Vagina (tissue), 2 donors: ENCODE measurements around the gene MAML2. TPM values are rescaled to one million over a fixed set of nuclear protein-coding genes. Genes with fewer than 3 reads are reported as not detected.

Source experiments
- DNase-seq, 2 donors: peaks; one replicate each; pipeline ENCODE4 v3.0.0-alpha.2; 2017; ENCODE audit errors: extremely low spot score in 2 of 2
- H3K27ac ChIP-seq: fragments of 200-600 bp; sonication (generic); one replicate; pipeline ENCODE4 v1.5.1; 2019
- H3K27me3 ChIP-seq: fragments of 200-600 bp; sonication (generic); one replicate; pipeline ENCODE4 v1.5.1; 2019
- H3K36me3 ChIP-seq, 2 donors: fragments of 200-600 bp; sonication (generic); one replicate each; pipeline ENCODE4 v1.5.1; 2017 to 2019
- H3K4me1 ChIP-seq: fragments of 200-600 bp; sonication (generic); one replicate; pipeline ENCODE4 v1.5.1; 2019
- H3K4me3 ChIP-seq, 2 donors: fragments of 200-600 bp; sonication (generic); 1 replicate in 1 of 2; 2 replicates in 1 of 2; pipeline ENCODE4 v1.5.1; 2016 to 2019
- H3K9me3 ChIP-seq: fragments of 200-600 bp; sonication (generic); one replicate; pipeline ENCODE4 v1.5.1; 2019
- CTCF ChIP-seq, 3 experiments: fragments of 450-650 bp in 2 of 3; fragments of 200-600 bp in 1 of 3; sonication (generic) in 1 of 3; IDR thresholded peaks; one replicate each; pipeline ENCODE4 v1.5.1; 2017 to 2019; ENCODE audit warnings: antibody characterized with exemption in 3 of 3, mild to moderate bottlenecking in 2 of 3, moderate library complexity in 2 of 3
- POLR2A ChIP-seq, 2 donors: fragments of 450-650 bp; IDR thresholded peaks; one replicate each; pipeline ENCODE4 v1.6.1; 2017; ENCODE audit warnings: antibody characterized with exemption in 2 of 2, mild to moderate bottlenecking in 2 of 2, moderate library complexity in 2 of 2
- POLR2AphosphoS5 ChIP-seq, 2 donors: sonication (generic); formaldehyde crosslinking; IDR thresholded peaks; one replicate each; pipeline ENCODE4 v1.9.0; 2017; ENCODE audit warnings: antibody characterized with exemption in 2 of 2, mild to moderate bottlenecking in 2 of 2, low read depth in 1 of 2; ENCODE audit not compliant: insufficient read depth in 1 of 2
- intact Hi-C: fragments of 100-400 bp; cut with DNase I; formaldehyde crosslinking; loops from one replicate; pipeline ENCODE4 v1.15.1; 2023
- total RNA-seq: library from RNA; depleted of rRNA; stranded (reverse); fragments of >200 nt; gene quantifications from one replicate; pipeline ENCODE4 v1.2.3, GENCODE V29; 2016

Gene MAML2
- total RNA-seq, 1 donor from 2014 or later, result 36.3 TPM

GRCh38 chr11:95961758-95962157 lies 381.2 kb downstream of the MAML2 start:
- DNase-seq, result no peak
- Histone ChIP-seq H3K36me3 (no peaks in the 10 kb centered on the region), H3K4me1 (no peaks in the 10 kb centered on the region), H3K9me3 (no peaks in the 10 kb centered on the region), H3K27ac (no peak overlapping the region), H3K27me3 (no peaks in the 10 kb centered on the region), H3K4me3 (no peak overlapping the region)
- TF ChIP-seq POLR2AphosphoS5 (IDR thresholded peaks at IDR 0.05; ENCODE audit: insufficient read depth in 1 of 2, low read depth in 1 of 2), result no peak
- no peak for TF ChIP-seq POLR2A (IDR thresholded peaks at IDR 0.05)
- TF ChIP-seq CTCF (IDR thresholded peaks at IDR 0.05), result no peak
- intact Hi-C loops, result no loop called here

GRCh38 chr11:95950905-95951304 lies 392.1 kb downstream of the MAML2 start:
- TF ChIP-seq POLR2A (IDR thresholded peaks at IDR 0.05) (no peak), CTCF (IDR thresholded peaks at IDR 0.05) (no peak), POLR2AphosphoS5 (IDR thresholded peaks at IDR 0.05; ENCODE audit: insufficient read depth in 1 of 2, low read depth in 1 of 2) (no peak)
- DNase-seq, result no peak
- no peaks in the 10 kb centered on the region for H3K4me1 ChIP-seq
- no peaks in the 10 kb centered on the region for H3K27me3 ChIP-seq
- no peak overlapping the region for H3K4me3 ChIP-seq
- no peaks in the 10 kb centered on the region for H3K9me3 ChIP-seq
- H3K36me3 ChIP-seq, result no peaks in the 10 kb centered on the region
- H3K27ac ChIP-seq, result no peak overlapping the region
- intact Hi-C loops, result no loop called here

GRCh38 chr11:95948637-95949036 lies 394.4 kb downstream of the MAML2 start:
- no peak overlapping the region for H3K27ac ChIP-seq
- no peaks in the 10 kb centered on the region for H3K27me3 ChIP-seq
- intact Hi-C loops, result no loop called here
- H3K4me1 ChIP-seq, result no peaks in the 10 kb centered on the region
- TF ChIP-seq POLR2AphosphoS5 (IDR thresholded peaks at IDR 0.05; ENCODE audit: insufficient read depth in 1 of 2, low read depth in 1 of 2) (no peak), CTCF (IDR thresholded peaks at IDR 0.05) (no peak), POLR2A (IDR thresholded peaks at IDR 0.05) (no peak)
- H3K9me3 ChIP-seq, result no peaks in the 10 kb centered on the region
- no peak for DNase-seq
- H3K4me3 ChIP-seq, result no peak overlapping the region
- no peaks in the 10 kb centered on the region for H3K36me3 ChIP-seq

- H3K9me3 ChIP-seq, result no peaks in the 10 kb centered on the region
- intact Hi-C loops, result no loop called here
- H3K4me3 ChIP-seq, result no peak overlapping the region
- no peaks in the 10 kb centered on the region for H3K27me3 ChIP-seq
- no peak overlapping the region for H3K27ac ChIP-seq
- no peaks in the 10 kb centered on the region for H3K36me3 ChIP-seq
- no peak for DNase-seq
- H3K4me1 ChIP-seq, result no peaks in the 10 kb centered on the region
- TF ChIP-seq POLR2AphosphoS5 (IDR thresholded peaks at IDR 0.05; ENCODE audit: insufficient read depth in 1 of 2, low read depth in 1 of 2) (no peak), CTCF (IDR thresholded peaks at IDR 0.05) (no peak), POLR2A (IDR thresholded peaks at IDR 0.05) (no peak)
Measured at GRCh38 chr11:95944623-95945022, 398.4 kb downstream of the MAML2 start.

- DNase-seq, result no peak
- Histone ChIP-seq H3K27ac (no peak overlapping the region), H3K4me1 (no peaks in the 10 kb centered on the region), H3K27me3 (no peaks in the 10 kb centered on the region), H3K4me3 (no peak overlapping the region), H3K36me3 (no peaks in the 10 kb centered on the region), H3K9me3 (no peaks in the 10 kb centered on the region)
- intact Hi-C loops, result no loop called here
- TF ChIP-seq CTCF (IDR thresholded peaks at IDR 0.05) (no peak), POLR2AphosphoS5 (IDR thresholded peaks at IDR 0.05; ENCODE audit: insufficient read depth in 1 of 2, low read depth in 1 of 2) (no peak), POLR2A (IDR thresholded peaks at IDR 0.05) (no peak)
Measured at GRCh38 chr11:95943546-95943945, 399.4 kb downstream of the MAML2 start.
